HG03571 (cell line): ENCODE results near the gene ANKRD30B.
"Not testable (repeated sequence)": the region's sequence is repeated elsewhere in the genome, so short reads cannot be mapped to it uniquely, and the experiment has no call there.

Experiments used
- ATAC-seq: cut with Tn5 transposase; IDR thresholded peaks from one replicate; pipeline ENCODE4 v1.9.1; 2021; ENCODE audit not compliant: unreplicated experiment

The ANKRD30B gene

GRCh38 chr18:14747513-14748474, at the start of gene ANKRD30B:
Gene ANKRD30B, plus strand, starts transcription at chr18:14748172. Its CDS starts 248 bp downstream, at chr18:14748420.
- ATAC-seq, result no peak

- not testable (repeated sequence) for ATAC-seq
Observed at GRCh38 chr18:14701286-14702040, 46.5 kb upstream of the ANKRD30B start.

GRCh38 chr18:14709761-14710160, 38.2 kb upstream of the ANKRD30B start:
- ATAC-seq, result not testable (repeated sequence)

GRCh38 chr18:14721569-14721968, 26.4 kb upstream of the ANKRD30B start:
- ATAC-seq, result not testable (repeated sequence)

- ATAC-seq, result not testable (repeated sequence)
Observed at GRCh38 chr18:14739056-14739455, 8.9 kb upstream of the ANKRD30B start.

- ATAC-seq, result no peak
Observed at GRCh38 chr18:14746897-14747296, 1.1 kb upstream of the ANKRD30B start.

- ATAC-seq, result no peak
Observed at GRCh38 chr18:14748496-14748895, 524 bp downstream of the ANKRD30B start.

GRCh38 chr18:14763566-14763965, 15.6 kb downstream of the ANKRD30B start:
- ATAC-seq, result not testable (repeated sequence)

- ATAC-seq, result no peak
Observed at GRCh38 chr18:14767474-14767873, 19.5 kb downstream of the ANKRD30B start.

- ATAC-seq, result no peak
Observed at GRCh38 chr18:14768241-14768640, 20.3 kb downstream of the ANKRD30B start.

- no peak for ATAC-seq
Observed at GRCh38 chr18:14769381-14769780, 21.4 kb downstream of the ANKRD30B start.

GRCh38 chr18:14776801-14777200, 28.8 kb downstream of the ANKRD30B start:
- ATAC-seq, result no peak

GRCh38 chr18:14781671-14782070, 33.7 kb downstream of the ANKRD30B start:
- no peak for ATAC-seq

- ATAC-seq, result no peak
Observed at GRCh38 chr18:14784133-14784532, 36.2 kb downstream of the ANKRD30B start.

GRCh38 chr18:14796876-14797275, 48.9 kb downstream of the ANKRD30B start:
- not testable (repeated sequence) for ATAC-seq

- ATAC-seq, result not testable (repeated sequence)
Observed at GRCh38 chr18:14797969-14798764, 50.2 kb downstream of the ANKRD30B start.

- ATAC-seq, result not testable (repeated sequence)
Observed at GRCh38 chr18:14811081-14811480, 63.1 kb downstream of the ANKRD30B start.

GRCh38 chr18:14826972-14827632, 79.1 kb downstream of the ANKRD30B start:
- not testable (repeated sequence) for ATAC-seq

- ATAC-seq, result not testable (repeated sequence)
Observed at GRCh38 chr18:14841607-14842006, 93.6 kb downstream of the ANKRD30B start.

GRCh38 chr18:14851533-14851932, 103.6 kb downstream of the ANKRD30B start:
- not testable (repeated sequence) for ATAC-seq
